Stimulated activated naive CD8-positive, alpha-beta T cell treated with anti-CD3 and anti-CD28 coated beads, Interleukin-15, Interleukin-2, amounts not matched to agents 100 U/mL and 50 U/mL, for 24 hours (primary cell): ENCODE measurements around the gene TSKU.
A peak's percentile ranks its signal among the peaks of the same experiment; 100 is the strongest.
"Not testable (repeated sequence)": the region's sequence is repeated elsewhere in the genome, so short reads cannot be mapped to it uniquely, and the experiment has no call there.

Source experiments
- ATAC-seq: fragments of 150-1000 bp; cut with Tn5 transposase; one replicate; pipeline ENCODE4 v1.10.0; 2021
- DNase-seq: peaks from one replicate; pipeline ENCODE4 v3.0.0; 2021

The TSKU gene

DNA sequence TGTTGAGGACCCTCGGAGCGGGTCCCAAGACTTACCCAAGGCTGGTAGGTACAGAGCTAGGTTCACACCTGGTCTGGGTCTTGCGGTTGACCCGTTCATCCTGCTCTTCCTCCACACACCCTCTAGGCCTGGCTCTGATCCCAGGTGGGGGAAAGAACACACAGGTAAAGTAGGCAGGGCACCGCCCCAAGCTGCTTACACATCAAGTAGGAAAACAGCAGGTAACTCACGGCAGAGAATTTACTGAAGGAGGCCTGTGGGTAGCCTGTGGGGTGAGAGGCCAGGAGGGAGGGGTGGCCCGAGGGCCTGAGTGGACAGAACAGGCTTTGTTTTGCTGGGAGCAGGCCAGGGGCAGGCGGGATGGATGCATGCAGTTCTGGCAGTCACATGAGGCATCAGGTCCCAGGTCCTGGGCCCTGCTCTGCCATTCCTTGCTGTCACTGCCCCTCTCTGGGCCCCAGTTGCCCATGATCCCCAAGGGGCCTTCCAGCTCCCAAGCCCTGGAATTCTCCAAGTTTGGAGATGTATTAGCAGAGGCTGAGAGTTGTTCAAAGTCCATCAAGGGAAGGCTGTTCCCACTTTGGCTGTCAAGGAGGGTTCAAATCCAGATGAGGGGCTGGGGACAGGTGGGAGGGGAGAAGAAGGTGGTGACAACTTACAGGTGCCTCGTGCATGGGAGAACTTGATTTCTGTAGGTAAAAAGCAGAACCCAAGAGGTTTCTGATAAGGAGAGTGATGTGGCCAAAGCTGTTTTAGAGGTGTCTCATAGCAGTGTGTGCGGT, 5.7 kb downstream of the TSKU start:
- no peak for DNase-seq
- no peak for ATAC-seq

DNA sequence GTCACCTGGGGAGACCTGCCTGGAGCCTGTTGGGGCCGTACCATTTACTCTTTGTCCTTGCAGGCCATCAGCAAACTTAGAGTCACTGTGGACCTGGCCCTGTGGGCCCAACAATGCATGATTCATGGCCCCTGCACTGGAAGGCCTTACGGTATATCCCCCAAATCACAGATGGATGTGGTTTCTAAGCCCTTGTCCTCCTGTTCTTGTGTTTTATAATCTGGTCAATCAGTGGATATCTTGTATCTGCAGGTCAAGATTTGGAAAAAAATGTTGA, 6.2 kb downstream of the TSKU start:
- no peak for DNase-seq
- no peak for ATAC-seq

DNA sequence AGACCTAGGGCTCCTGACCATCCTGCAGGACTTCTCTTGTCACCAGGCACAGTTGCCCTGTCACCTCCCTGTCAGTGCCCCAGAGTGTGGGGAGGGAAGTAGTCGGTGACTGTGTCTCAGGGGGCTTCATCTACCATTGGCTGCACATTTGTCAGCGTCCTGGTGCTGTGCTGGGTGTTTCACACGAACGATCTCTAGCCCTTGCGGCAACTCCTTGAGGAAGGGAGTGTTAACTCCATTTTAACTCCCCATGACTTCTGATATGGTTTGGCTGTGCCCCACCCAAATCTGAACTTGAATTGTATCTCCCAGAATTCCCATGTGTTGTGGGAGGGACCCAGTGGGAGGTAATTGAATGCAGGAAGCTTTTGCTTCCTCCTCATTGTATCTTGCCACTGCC, 7.1 kb downstream of the TSKU start:
- DNase-seq (no peak), ATAC-seq (no peak)

DNA sequence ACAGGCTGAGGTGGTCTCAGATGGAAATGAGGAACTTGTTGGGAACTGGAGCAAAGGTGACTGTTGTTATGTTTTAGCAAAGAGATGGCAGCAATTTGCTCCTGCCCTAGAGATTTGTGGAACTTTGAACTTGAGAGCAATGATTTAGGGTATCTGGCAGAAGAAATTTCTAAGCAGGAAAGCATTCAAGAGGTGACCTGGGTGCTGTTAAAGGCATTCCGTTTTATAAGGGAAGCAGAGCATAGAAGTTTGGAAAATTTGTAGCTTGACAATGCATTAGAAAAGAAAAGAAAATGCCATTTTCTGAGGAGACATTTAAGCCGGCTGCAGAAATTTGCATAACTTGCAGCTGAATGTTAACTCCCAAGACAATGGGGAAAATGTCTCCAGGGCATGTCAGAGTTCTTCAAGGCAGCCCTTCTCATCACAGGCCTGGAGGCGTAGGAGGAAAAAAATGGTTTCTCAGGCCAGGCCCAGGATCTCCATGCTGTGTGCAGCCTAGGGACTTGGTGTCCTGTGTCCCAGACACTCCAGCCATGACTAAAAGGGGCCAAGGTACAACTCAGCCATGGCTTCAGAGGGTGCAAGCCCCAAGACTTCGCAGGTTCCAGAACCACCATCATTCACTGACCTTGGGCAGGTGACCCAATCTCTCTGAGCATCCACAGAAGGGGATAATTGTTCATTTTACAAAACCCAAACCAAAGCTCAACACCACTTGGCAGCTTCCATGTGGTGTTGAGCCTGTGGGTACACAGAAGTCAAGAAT, 8.0 kb downstream of the TSKU start:
- DNase-seq, ATAC-seq: not testable (repeated sequence)

DNA sequence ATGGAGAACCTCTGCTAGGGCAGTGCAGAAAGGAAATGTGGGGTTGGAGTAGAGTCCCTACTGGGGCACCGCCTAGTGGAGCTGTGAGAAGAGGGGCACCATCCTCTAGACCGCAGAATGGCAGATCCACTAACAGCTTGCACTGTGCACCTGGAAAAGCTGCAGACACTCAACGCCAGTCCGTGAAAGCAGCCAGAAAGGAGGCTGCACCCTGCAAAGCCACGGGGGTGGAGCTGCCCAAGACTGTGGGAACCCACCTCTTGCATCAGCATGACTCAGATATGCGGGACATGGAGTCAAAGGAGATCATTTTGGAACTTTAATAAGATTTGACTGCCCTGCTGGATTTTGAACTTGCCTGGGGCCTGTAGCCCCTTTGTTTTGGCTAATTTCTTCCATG, 8.7 kb downstream of the TSKU start:
- DNase-seq = no peak
- ATAC-seq = no peak

DNA sequence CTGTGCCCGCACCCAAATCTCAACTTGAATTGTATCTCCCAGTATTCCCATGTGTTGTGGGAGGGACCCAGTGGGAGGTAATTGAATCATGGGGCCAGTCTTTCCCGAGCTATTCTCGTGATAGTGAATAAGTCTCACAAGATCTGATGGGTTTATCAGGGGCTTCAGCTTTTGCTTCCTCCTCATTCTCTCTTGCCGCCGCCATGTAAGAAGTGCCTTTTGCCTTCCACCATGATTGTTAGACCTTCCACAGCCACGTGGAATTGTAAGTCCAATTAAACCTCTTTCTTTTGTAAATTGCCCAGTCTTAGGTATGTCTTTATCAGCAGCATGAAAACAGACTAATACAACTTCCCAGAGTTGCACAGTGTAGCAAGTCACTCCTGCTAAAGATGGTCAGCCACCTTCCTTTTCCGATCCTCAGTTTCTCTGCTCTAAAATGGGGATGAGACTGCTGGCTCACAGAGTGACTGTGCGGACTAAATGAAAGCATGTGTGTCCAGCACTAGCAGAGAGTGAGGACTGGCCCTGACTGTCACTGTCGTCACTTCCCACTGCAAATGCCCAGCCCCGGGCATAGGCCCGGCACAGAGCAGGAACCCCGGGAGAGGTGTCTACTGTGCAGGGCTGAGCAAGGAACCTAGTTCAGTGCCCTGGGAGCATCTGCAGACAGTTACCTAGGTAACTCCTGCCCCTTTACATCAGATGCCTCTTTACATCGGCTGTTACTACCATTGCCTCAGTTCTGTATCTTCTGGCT, 9.5 kb downstream of the TSKU start:
- DNase-seq (no peak), ATAC-seq (no peak)

DNA sequence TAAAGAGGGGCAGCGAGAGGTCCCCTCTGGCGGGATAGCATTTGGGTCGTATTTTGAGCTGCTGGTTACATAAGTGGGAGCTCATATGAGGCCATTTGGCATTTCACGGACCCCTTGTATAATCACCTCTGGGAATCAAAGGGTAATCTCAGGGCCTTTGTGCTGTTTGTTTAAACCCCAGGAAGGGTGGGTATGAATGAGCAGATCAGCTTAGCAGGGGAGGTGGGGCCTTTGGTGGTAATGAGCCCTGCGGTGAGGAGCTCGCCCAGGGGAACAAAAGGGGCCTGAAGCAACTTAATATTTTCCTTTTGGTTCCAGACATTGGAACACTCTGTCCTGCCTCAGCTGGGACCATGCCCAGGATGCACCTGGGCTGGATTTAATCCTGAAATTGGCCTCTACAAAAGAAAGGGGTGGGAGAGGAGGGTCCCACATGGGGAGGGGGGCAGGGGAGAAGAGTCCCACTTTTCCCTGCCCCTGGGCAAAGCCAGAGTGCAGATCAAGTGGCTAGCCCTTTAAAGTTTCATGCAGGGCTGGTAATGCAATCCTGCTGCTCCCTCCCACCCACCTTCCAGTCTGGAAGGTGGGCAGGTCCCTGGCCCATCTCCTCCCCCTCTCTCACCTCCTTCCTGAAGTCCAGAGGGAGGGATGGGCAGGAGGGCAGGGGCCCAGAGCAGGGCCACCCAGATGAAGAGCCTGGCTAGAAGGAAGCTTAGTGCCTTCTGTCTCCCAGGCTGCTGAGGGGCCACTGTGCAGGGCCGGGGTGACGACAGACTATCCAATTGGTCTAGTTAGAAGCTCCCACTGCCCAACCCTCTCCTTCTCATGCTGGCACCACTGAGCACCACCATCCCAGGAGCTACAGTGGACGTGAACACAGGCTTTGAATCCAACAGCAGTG, 10.5 kb downstream of the TSKU start:
- DNase-seq (no peak), ATAC-seq (no peak)

DNA sequence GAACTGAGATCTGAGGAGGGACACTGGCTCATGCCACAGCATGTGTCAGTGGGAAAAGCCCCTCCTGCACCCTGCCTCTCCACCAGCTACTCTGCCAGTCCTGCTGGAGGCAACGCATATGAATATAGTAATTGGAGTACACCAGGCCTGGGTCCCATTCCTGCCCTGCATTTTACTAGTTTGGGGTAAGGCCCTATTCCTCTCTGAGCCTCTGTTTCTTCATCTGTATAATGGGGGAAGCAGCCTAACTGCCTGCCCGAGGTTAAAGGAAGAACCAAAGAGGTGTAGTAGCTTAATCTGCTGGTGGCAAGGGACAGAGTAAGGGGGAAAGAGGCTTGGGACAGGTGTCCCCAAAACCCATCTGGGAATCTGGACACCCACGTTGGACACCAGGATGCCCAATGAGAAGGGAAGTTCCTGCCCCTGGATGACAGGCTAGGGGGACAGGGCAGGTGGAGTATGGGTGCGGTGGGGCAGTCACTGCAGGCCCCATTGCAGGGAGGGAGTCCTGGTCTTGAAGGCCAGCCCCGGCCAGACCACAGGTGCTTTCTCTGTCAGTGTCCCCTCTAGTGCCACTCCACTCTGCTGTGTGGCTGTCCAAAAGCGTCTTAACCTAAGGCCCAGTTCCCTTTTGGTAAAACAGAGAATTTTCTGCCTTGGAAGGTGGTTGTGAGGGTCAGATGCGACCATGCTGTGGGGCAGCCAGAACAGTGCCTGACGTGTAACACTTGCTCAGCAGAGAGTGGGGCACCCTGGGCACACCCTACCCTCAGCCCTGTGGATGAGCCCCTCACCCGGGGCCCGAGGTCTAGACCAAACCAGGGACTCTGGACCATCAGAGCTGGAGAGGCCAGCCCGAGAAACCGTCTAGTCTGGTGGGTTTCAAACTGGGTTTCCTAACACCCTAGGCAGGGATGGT, 11.5 kb downstream of the TSKU start:
- no peak for DNase-seq

DNA sequence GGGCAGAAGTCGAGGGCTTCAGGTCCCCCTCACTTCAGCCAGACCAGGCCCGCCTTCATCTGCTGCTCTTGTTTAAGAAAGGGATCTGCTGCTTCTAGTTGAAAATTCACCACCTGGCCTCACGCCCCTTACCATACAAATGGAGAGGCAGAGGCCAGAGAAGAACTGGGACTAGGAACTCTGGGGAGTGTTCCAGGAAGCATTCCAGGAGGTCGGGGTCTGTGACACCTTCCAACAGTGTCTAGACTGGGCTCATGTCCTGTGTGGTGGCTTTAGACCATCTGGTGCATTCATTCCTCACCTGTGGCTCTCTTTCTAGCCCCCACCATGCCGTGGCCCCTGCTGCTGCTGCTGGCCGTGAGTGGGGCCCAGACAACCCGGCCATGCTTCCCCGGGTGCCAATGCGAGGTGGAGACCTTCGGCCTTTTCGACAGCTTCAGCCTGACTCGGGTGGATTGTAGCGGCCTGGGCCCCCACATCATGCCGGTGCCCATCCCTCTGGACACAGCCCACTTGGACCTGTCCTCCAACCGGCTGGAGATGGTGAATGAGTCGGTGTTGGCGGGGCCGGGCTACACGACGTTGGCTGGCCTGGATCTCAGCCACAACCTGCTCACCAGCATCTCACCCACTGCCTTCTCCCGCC, 12.3 kb downstream of the TSKU start:
- ATAC-seq = no peak
- DNase-seq = no peak

More for the DNA sequence above, 11.5 kb downstream of the TSKU start:
- no peak for ATAC-seq

DNA sequence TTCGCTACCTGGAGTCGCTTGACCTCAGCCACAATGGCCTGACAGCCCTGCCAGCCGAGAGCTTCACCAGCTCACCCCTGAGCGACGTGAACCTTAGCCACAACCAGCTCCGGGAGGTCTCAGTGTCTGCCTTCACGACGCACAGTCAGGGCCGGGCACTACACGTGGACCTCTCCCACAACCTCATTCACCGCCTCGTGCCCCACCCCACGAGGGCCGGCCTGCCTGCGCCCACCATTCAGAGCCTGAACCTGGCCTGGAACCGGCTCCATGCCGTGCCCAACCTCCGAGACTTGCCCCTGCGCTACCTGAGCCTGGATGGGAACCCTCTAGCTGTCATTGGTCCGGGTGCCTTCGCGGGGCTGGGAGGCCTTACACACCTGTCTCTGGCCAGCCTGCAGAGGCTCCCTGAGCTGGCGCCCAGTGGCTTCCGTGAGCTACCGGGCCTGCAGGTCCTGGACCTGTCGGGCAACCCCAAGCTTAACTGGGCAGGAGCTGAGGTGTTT, 12.8 kb downstream of the TSKU start:
- ATAC-seq = no peak

DNA sequence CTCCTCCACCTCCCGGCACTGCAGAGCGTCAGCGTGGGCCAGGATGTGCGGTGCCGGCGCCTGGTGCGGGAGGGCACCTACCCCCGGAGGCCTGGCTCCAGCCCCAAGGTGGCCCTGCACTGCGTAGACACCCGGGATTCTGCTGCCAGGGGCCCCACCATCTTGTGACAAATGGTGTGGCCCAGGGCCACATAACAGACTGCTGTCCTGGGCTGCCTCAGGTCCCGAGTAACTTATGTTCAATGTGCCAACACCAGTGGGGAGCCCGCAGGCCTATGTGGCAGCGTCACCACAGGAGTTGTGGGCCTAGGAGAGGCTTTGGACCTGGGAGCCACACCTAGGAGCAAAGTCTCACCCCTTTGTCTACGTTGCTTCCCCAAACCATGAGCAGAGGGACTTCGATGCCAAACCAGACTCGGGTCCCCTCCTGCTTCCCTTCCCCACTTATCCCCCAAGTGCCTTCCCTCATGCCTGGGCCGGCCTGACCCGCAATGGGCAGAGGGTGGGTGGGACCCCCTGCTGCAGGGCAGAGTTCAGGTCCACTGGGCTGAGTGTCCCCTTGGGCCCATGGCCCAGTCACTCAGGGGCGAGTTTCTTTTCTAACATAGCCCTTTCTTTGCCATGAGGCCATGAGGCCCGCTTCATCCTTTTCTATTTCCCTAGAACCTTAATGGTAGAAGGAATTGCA, 13.5 kb downstream of the TSKU start:
- ATAC-seq = no peak
- no peak for DNase-seq

More for the DNA sequence above, 12.8 kb downstream of the TSKU start:
- DNase-seq = no peak

DNA sequence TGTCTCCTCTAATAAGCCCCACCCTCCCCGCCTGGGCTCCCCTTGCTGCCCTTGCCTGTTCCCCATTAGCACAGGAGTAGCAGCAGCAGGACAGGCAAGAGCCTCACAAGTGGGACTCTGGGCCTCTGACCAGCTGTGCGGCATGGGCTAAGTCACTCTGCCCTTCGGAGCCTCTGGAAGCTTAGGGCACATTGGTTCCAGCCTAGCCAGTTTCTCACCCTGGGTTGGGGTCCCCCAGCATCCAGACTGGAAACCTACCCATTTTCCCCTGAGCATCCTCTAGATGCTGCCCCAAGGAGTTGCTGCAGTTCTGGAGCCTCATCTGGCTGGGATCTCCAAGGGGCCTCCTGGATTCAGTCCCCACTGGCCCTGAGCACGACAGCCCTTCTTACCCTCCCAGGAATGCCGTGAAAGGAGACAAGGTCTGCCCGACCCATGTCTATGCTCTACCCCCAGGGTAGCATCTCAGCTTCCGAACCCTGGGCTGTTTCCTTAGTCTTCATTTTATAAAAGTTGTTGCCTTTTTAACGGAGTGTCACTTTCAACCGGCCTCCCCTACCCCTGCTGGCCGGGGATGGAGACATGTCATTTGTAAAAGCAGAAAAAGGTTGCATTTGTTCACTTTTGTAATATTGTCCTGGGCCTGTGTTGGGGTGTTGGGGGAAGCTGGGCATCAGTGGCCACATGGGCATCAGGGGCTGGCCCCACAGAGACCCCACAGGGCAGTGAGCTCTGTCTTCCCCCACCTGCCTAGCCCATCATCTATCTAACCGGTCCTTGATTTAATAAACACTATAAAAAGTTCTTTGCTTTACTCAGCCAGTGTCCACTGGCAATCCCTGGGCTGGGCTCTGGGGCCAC, 14.4 kb downstream of the TSKU start:
- no peak for ATAC-seq
- no peak for DNase-seq

DNA sequence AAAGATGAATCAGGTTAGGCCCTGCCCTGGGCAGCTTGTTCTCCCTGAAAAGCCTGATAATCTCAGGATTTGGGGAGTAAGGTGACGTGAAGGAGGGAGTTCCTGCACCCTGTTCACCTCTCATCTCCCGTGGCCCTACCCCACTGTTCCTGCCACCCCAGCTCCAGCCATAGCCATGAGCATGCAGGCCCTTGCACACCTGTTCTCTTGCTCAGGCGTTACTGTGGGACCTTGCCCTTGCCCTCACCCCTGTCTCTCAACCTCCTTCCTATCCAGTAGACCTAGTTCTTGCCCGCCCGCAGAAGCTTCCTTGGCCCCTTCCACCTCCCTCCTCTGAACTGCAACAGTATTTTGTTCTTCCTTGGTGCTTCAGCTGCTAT, 15.0 kb downstream of the TSKU start:
- DNase-seq (no peak), ATAC-seq (no peak)

DNA sequence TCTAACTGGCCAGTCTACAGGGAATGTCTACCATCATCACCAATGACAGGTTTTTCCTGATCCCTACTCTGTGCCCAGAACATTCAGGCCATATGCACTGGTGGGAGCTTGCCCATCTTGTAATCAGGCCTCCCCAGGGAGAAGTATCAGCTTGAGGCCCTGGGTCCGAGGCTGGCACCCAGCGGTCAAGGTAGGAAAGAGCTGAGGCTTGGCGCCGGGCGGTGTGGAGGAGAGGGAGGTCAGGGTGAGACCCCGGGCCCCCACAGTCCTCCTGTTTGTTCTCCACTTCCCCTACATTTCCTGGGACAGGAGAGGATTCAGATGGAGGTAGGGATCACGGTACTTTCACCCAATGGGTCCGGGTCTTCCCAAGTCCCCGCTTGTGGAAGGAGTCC, 15.5 kb downstream of the TSKU start:
- ATAC-seq = no peak

DNA sequence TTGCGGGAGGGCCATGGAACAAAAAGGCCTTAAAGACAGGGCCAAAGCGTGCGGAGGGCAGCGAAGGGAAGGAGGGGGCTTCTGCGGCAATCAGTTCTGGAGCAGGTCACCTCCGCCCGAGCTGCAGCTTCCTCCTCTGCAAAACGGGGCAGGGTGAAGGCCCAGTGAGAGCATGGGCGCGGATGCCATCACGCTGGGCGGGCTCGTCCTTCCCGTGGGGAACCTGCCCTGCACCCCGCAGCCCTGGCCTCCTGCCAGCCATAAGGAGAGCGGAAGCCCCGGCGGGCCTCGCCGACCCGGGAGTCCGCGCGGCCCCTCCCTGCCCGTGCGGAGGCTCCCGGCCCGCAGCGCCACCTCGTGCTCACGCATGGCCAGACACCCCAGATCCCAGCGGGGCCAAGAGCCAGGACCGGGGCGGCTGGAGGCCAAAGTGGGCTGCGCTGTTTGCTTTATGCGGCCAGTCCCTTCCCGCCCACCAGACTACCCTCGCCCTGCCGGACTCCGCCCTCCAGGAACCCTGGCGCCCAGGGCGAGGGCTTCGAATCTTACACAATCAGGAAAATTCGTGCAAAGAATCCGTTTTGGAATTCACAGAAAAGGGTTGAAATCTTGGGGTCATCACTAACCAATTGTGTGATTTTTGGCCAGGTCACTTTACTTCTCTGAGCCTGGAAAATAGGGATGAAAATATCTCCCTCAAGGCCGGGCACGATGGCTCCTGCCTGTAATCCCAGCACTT, 16.1 kb downstream of the TSKU start:
- peak; percentile 86 for DNase-seq
- ATAC-seq = peak; percentile 73

More for the DNA sequence above, 15.5 kb downstream of the TSKU start:
- DNase-seq = no peak

DNA sequence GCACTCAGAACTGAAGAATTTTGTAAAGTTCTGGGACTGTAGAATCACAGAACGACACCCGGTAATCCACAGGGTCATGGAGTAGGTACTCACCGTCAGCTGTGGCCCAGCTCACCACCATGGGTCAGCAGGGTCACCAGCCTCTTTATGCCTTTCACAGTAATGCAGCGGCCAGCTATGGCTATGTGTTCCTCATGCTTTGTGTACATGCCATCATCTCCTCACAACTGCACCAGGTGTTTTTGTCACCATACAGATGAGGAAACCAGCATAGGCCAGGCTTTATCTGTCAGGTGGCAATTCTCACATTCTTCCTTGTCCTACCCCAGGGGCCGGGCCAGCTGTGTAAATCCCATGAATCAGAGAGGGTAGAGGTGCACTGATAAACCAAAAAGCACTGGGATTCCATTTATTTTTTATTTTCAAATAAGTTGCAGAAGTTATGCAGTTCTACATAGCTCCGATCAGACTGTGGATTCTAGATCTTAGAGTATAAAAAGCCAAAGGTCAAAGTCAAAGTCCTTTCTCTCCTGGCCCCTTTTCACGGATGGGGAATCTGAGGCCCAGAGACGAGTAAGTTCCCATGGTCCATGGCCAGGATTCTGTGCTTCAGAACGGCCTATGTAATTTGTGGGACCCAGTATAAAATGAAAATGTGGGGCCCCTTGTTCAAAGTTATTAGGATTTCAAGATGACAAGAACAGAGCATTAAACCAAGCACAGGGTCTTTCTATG, 17.5 kb downstream of the TSKU start:
- no peak for DNase-seq
- ATAC-seq = no peak

DNA sequence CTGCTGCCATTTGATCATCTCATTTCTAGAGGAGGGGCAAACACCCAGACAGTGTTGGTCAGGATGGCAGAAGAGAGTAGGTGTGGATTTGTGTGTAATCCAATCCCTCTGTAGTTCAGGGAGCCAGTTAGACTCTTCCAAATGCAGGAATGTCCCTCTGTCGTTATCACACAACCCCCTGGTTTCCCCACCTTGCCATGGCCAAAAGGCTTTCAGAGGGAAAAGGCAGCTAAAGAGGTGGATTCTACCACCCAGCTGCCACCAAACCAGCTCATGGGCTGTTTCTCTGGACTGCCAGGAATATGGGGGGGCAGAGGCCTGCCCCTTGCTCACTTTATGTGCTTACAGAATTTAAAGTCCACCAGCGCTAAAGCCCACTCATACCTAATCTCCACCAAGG, 18.1 kb downstream of the TSKU start:
- no peak for DNase-seq
- ATAC-seq = no peak
